ENCODE measurements around the gene SLCO3A1.

GRCh38 chr15:92087211-92087610 lies 233.7 kb downstream of the SLCO3A1 start:
- no peak for TF ChIP-seq EZH2 (IDR thresholded peaks at IDR 0.05; ENCODE audit: insufficient read depth, poor library complexity, severe bottlenecking)
- no peak for TF ChIP-seq EZH2phosphoT487 (IDR thresholded peaks at IDR 0.05; ENCODE audit: insufficient read depth, low read depth)

Data from GM23248 (cell line).